Ovary (tissue), 9 donors: ENCODE data around the gene CEP89. TPM values are rescaled to one million over a fixed set of nuclear protein-coding genes. Genes with fewer than 3 reads are reported as not detected.

Experiments used
- DNase-seq, 5 donors: peaks; one replicate each; pipeline ENCODE4 v3.0.0-alpha.2; 2019 to 2020
- H3K27ac ChIP-seq, 2 donors: fragments of 200-600 bp; one replicate each; pipeline versions ENCODE4 v1.5.1 to v1.8.0; 2019 to 2022
- H3K27me3 ChIP-seq: fragments of 200-600 bp; one replicate; pipeline ENCODE4 v1.8.0; 2022
- H3K36me3 ChIP-seq: fragments of 200-600 bp; sonication (generic); one replicate; pipeline ENCODE4 v1.5.1; 2019
- H3K4me1 ChIP-seq: one replicate; pipeline ENCODE4 v1.8.1; 2013; ENCODE audit warnings: mild to moderate bottlenecking, moderate library complexity; ENCODE audit not compliant: insufficient read depth
- H3K4me3 ChIP-seq: fragments of 200-600 bp; sonication (generic); one replicate; pipeline ENCODE4 v1.5.1; 2017
- H3K9me3 ChIP-seq, 2 donors: fragments of 200-600 bp in 1 of 2; sonication (generic) in 1 of 2; one replicate each; pipeline versions ENCODE4 v1.5.1 to v1.8.1; 2013 to 2019; ENCODE audit warnings: mild to moderate bottlenecking in 1 of 2, moderate library complexity in 1 of 2
- CTCF ChIP-seq, 3 donors: fragments of 450-650 bp in 2 of 3; fragments of 200-600 bp in 1 of 3; IDR thresholded peaks; one replicate each; pipeline versions ENCODE4 v1.5.1 to v1.8.0; 2016 to 2022; ENCODE audit warnings: antibody characterized with exemption in 3 of 3, mild to moderate bottlenecking in 1 of 3
- EP300 ChIP-seq: sonication (generic); formaldehyde crosslinking; IDR thresholded peaks from one replicate; pipeline ENCODE4 v1.6.1; 2017; ENCODE audit warnings: antibody characterized with exemption
- POLR2A ChIP-seq: fragments of 450-650 bp; IDR thresholded peaks from one replicate; pipeline ENCODE4 v1.6.1; 2017; ENCODE audit warnings: antibody characterized with exemption, mild to moderate bottlenecking, moderate library complexity
- WGBS, 3 donors: extraction: QIAGEN DNeasy Blood & Tissue Kit in 1 of 3; methylation state at CpG; one replicate each; pipeline versions ENCODE4 v1.1.5 to v1.1.7; 2013 to 2017; 5-methylcytosine and 5-hydroxymethylcytosine counted together
- intact Hi-C, 4 donors: fragments of 100-400 bp; cut with DNase I; formaldehyde crosslinking; loops; one replicate each; pipeline versions ENCODE4 v1.11.0 to v1.15.1; 2022 to 2023
- polyA plus RNA-seq, 2 donors: library from polyadenylated mRNA; stranded (reverse); fragments of 200-250 nt in 1 of 2; fragments of 350-450 nt in 1 of 2; fragmentation: Illumina TruSeq in 1 of 2; extraction: RNeasy Lipid Tissue Mini Kit (QIAGEN cat#74804) in 1 of 2; gene quantifications; one replicate each; pipeline ENCODE4 v1.2.3, GENCODE V29; 2013 to 2014
- total RNA-seq, 7 donors: library from RNA; depleted of rRNA in 2 of 7; stranded (reverse); fragments of >200 nt in 2 of 7; fragmentation: NEBNext Ultra II Directional in 3 of 7; extraction: Animal tissue kit (Norgen Biotek cat#: 25700) in 3 of 7; gene quantifications; one replicate each; pipeline versions ENCODE4 v1.1.0 to v1.2.4, GENCODE V29; 2016 to 2023
- donor health status: DM: no; HTN: no; CAD: no; lungs with moderate emphysema.
- donor health status: DM: no; HTN: no; CAD: no.
- donor health status: Bipolar disorder and iron deficiency.
- donor health status: DM: yes; HTN: yes; CAD: no.
- donor health status: DM: no; HTN: no; CAD: no.
- donor health status: DM: yes; HTN: yes; CAD: no.

CEP89 gene
- total and polyA plus RNA-seq, 9 donors: 13.0 to 28.3 (median 23.1) TPM

GRCh38 chr19:32864318-32865007, 107.3 kb downstream of the CEP89 start:
- Histone ChIP-seq H3K4me1 (no peaks in the 10 kb centered on the region), H3K36me3 (no peaks in the 10 kb centered on the region), H3K27me3 (no peaks in the 10 kb centered on the region), H3K9me3 (no peaks in the 10 kb centered on the region), H3K27ac (no peak overlapping the region), H3K4me3 (no peak overlapping the region)
- no peak for DNase-seq
- TF ChIP-seq CTCF (IDR thresholded peaks at IDR 0.05) (no peak), POLR2A (no peak), EP300 (no peak)
- intact Hi-C loops: no loop called here
- WGBS, 3 donors: 87 to 91% (median 89%) methylated on average over 32 to 35 of the region's 35 CpGs

GRCh38 chr19:32863841-32864240, 107.9 kb downstream of the CEP89 start:
- no peaks in the 10 kb centered on the region for H3K36me3 ChIP-seq
- H3K4me1 ChIP-seq: no peaks in the 10 kb centered on the region
- H3K27me3 ChIP-seq: no peaks in the 10 kb centered on the region
- WGBS, 3 donors: 86 to 91% (median 88%) methylated on average over 13 of the region's 13 CpGs
- no peak for TF ChIP-seq POLR2A
- H3K27ac ChIP-seq: no peak overlapping the region
- intact Hi-C loops: no loop called here
- H3K4me3 ChIP-seq: no peak overlapping the region
- no peaks in the 10 kb centered on the region for H3K9me3 ChIP-seq
- DNase-seq: no peak

GRCh38 chr19:32863301-32863700, 108.5 kb downstream of the CEP89 start:
- H3K36me3 ChIP-seq: no peaks in the 10 kb centered on the region

GRCh38 chr19:32862741-32863140, 109.0 kb downstream of the CEP89 start:
- no peaks in the 10 kb centered on the region for H3K36me3 ChIP-seq
- TF ChIP-seq CTCF (IDR thresholded peaks at IDR 0.05): no peak
- no peak for TF ChIP-seq POLR2A
- TF ChIP-seq EP300: no peak
- H3K9me3 ChIP-seq: no peaks in the 10 kb centered on the region
- H3K4me3 ChIP-seq: no peak overlapping the region
- intact Hi-C loops: no loop called here
- WGBS, 3 donors: 95 to 96% (median 96%) methylated on average over 14 of the region's 14 CpGs
- no peak overlapping the region for H3K27ac ChIP-seq
- H3K27me3 ChIP-seq: no peaks in the 10 kb centered on the region
- no peaks in the 10 kb centered on the region for H3K4me1 ChIP-seq
- DNase-seq: no peak

More at GRCh38 chr19:32863301-32863700, 108.5 kb downstream of the CEP89 start:
- H3K9me3 ChIP-seq: no peaks in the 10 kb centered on the region
- H3K4me1 ChIP-seq: no peaks in the 10 kb centered on the region
- no peak overlapping the region for H3K27ac ChIP-seq
- no peak overlapping the region for H3K4me3 ChIP-seq
- intact Hi-C loops: no loop called here
- no peaks in the 10 kb centered on the region for H3K27me3 ChIP-seq
- no peak for DNase-seq
- TF ChIP-seq EP300: no peak
- TF ChIP-seq CTCF (IDR thresholded peaks at IDR 0.05): no peak
- TF ChIP-seq POLR2A: no peak
- 89 to 94% (median 90%) methylated on average over 8 of the region's 8 CpGs for WGBS, 3 donors

- Histone ChIP-seq H3K9me3 (no peaks in the 10 kb centered on the region), H3K27ac (no peak overlapping the region), H3K4me3 (no peak overlapping the region), H3K36me3 (no peaks in the 10 kb centered on the region), H3K27me3 (no peaks in the 10 kb centered on the region), H3K4me1 (no peaks in the 10 kb centered on the region)
- DNase-seq: no peak
- no peak for TF ChIP-seq POLR2A
- WGBS, 3 donors: 87 to 93% (median 93%) methylated on average over 19 of the region's 19 CpGs
- intact Hi-C loops: no loop called here
These were observed 109.6 kb downstream of the CEP89 start for GRCh38 chr19:32862173-32862572.
